ENCODE data around the gene SLC6A3.

The SLC6A3 gene

GRCh38 chr5:1357946-1358725, 87.1 kb downstream of the SLC6A3 start:
- H3K4me1 ChIP-seq (ENCODE audit: insufficient read depth, low read length, poor library complexity, severe bottlenecking) = no peaks in the 10 kb centered on the region
- no peaks in the 10 kb centered on the region for H3K9me2 ChIP-seq (replicated peaks; ENCODE audit: low read depth, low read length)
- H3K9ac ChIP-seq (ENCODE audit: low read depth, low read length, poor library complexity, severe bottlenecking) = no peak overlapping the region
- no peak overlapping the region for H3K4me3 ChIP-seq (ENCODE audit: low read length, poor library complexity, severe bottlenecking)
- no peaks in the 10 kb centered on the region for H3K79me2 ChIP-seq (ENCODE audit: insufficient read depth, low read length)
- no peaks in the 10 kb centered on the region for H4K20me1 ChIP-seq (ENCODE audit: insufficient read depth, low read length, poor library complexity, severe bottlenecking)
- no peaks in the 10 kb centered on the region for H3K27me3 ChIP-seq (ENCODE audit: insufficient read depth, low read length, poor library complexity, severe bottlenecking)
- H3F3A ChIP-seq (ENCODE audit: low read depth) = no peaks in the 10 kb centered on the region
- H3K4me2 ChIP-seq (ENCODE audit: low read depth, low read length, poor library complexity, severe bottlenecking) = no peak overlapping the region
- TF ChIP-seq CTCF (conservative IDR thresholded peaks at IDR 0.05; ENCODE audit: low read length) (no peak), EZH2phosphoT487 (IDR thresholded peaks at IDR 0.05; ENCODE audit: borderline replicate concordance) (no peak)
- no peaks in the 10 kb centered on the region for H3K36me3 ChIP-seq (ENCODE audit: insufficient read depth, low read length)
- no peaks in the 10 kb centered on the region for H3K9me3 ChIP-seq (ENCODE audit: insufficient read depth, low read depth, low read length)
- H2AFZ ChIP-seq (ENCODE audit: low read length) = no peak overlapping the region

- Histone ChIP-seq H2AFZ (ENCODE audit: low read length) (no peak overlapping the region; the same call in 1 of the 2 replicates), H3K9me2 (replicated peaks; ENCODE audit: low read depth, low read length) (no peaks in the 10 kb centered on the region), H3F3A (ENCODE audit: low read depth) (no peaks in the 10 kb centered on the region), H4K20me1 (ENCODE audit: insufficient read depth, low read length, poor library complexity, severe bottlenecking) (no peaks in the 10 kb centered on the region), H3K79me2 (ENCODE audit: insufficient read depth, low read length) (no peaks in the 10 kb centered on the region), H3K9ac (ENCODE audit: low read depth, low read length, poor library complexity, severe bottlenecking) (no peak overlapping the region), H3K27me3 (ENCODE audit: insufficient read depth, low read length, poor library complexity, severe bottlenecking) (no peaks in the 10 kb centered on the region), H3K4me3 (ENCODE audit: low read length, poor library complexity, severe bottlenecking) (no peak overlapping the region), H3K4me1 (ENCODE audit: insufficient read depth, low read length, poor library complexity, severe bottlenecking) (no peaks in the 10 kb centered on the region), H3K36me3 (ENCODE audit: insufficient read depth, low read length) (no peaks in the 10 kb centered on the region), H3K4me2 (ENCODE audit: low read depth, low read length, poor library complexity, severe bottlenecking) (no peak overlapping the region), H3K9me3 (ENCODE audit: insufficient read depth, low read depth, low read length) (no peaks in the 10 kb centered on the region)
- TF ChIP-seq CTCF (conservative IDR thresholded peaks at IDR 0.05; ENCODE audit: low read length) (no peak), EZH2phosphoT487 (IDR thresholded peaks at IDR 0.05; ENCODE audit: borderline replicate concordance) (no peak)
These were observed 88.1 kb downstream of the SLC6A3 start for GRCh38 chr5:1356873-1357787.

GRCh38 chr5:1354576-1354975, 90.7 kb downstream of the SLC6A3 start:
- no peak overlapping the region for H3K4me3 ChIP-seq (ENCODE audit: low read length, poor library complexity, severe bottlenecking)
- TF ChIP-seq EZH2phosphoT487 (IDR thresholded peaks at IDR 0.05; ENCODE audit: borderline replicate concordance) = no peak
- no peak for TF ChIP-seq CTCF (conservative IDR thresholded peaks at IDR 0.05; ENCODE audit: low read length)
- H3K9ac ChIP-seq (ENCODE audit: low read depth, low read length, poor library complexity, severe bottlenecking) = no peak overlapping the region
- no peaks in the 10 kb centered on the region for H3F3A ChIP-seq (ENCODE audit: low read depth)
- H4K20me1 ChIP-seq (ENCODE audit: insufficient read depth, low read length, poor library complexity, severe bottlenecking) = no peaks in the 10 kb centered on the region
- peaks cover 4% of the 10 kb centered on the region for H3K4me1 ChIP-seq (ENCODE audit: insufficient read depth, low read length, poor library complexity, severe bottlenecking)
- H3K4me2 ChIP-seq (ENCODE audit: low read depth, low read length, poor library complexity, severe bottlenecking) = no peak overlapping the region
- no peaks in the 10 kb centered on the region for H3K9me2 ChIP-seq (replicated peaks; ENCODE audit: low read depth, low read length)
- H3K79me2 ChIP-seq (ENCODE audit: insufficient read depth, low read length) = no peaks in the 10 kb centered on the region
- H3K36me3 ChIP-seq (ENCODE audit: insufficient read depth, low read length) = no peaks in the 10 kb centered on the region
- no peaks in the 10 kb centered on the region for H3K9me3 ChIP-seq (ENCODE audit: insufficient read depth, low read depth, low read length)
- no peaks in the 10 kb centered on the region for H3K27me3 ChIP-seq (ENCODE audit: insufficient read depth, low read length, poor library complexity, severe bottlenecking)
- no peak overlapping the region for H2AFZ ChIP-seq (ENCODE audit: low read length)
